Left cardiac atrium (tissue), 2 donors: ENCODE measurements around the gene STING1. TPM values are rescaled to one million over a fixed set of nuclear protein-coding genes. Genes with fewer than 3 reads are reported as not detected.

ENCODE experiments used
- total RNA-seq, 2 donors: library from RNA; stranded (reverse); fragmentation: NEBNext Ultra II Directional; extraction: Animal tissue kit (Norgen Biotek cat#: 25700); gene quantifications; one replicate each; pipeline ENCODE4 v1.2.1, GENCODE V29; 2021
- donor health status: DM: no; HTN: yes; CAD: no; lungs with severe emphysema.
- donor health status: DM: yes; HTN: yes; CAD: no.

STING1 gene
- total RNA-seq, 2 donors from 2014 or later, result 84.4 to 92.0 TPM

Other genes starting within 250 kb of the STING1 start
- 100 to 1,000 TPM; 104 to 162 TPM for gene MATR3, start 189.0 kb downstream of the STING1 start, total RNA-seq
- 100 to 1,000 TPM; 108 to 123 TPM for gene PAIP2, start 140.9 kb downstream of the STING1 start, total RNA-seq
- gene SLC23A1, start 99.5 kb downstream of the STING1 start, total RNA-seq, result not detected
- 1 to 10 TPM in 1 of 2 donors, under 1 TPM in 1; 0.55 to 1.2 TPM for gene MZB1, start 92.8 kb downstream of the STING1 start, total RNA-seq
- 10 to 100 TPM; 21.7 to 27.9 TPM for gene PROB1, start 87.7 kb downstream of the STING1 start, total RNA-seq
- gene SPATA24, start 78.7 kb downstream of the STING1 start, total RNA-seq, result 1 to 10 TPM; 8.8 to 9.0 TPM
- 10 to 100 TPM; 14.8 to 15.2 TPM for gene DNAJC18, start 43.2 kb downstream of the STING1 start, total RNA-seq
- 10 to 100 TPM; 21.6 to 49.8 TPM for gene ECSCR, start 20.0 kb downstream of the STING1 start, total RNA-seq
- gene SMIM33, start 11.8 kb downstream of the STING1 start, total RNA-seq, result not detected
- 100 to 1,000 TPM in 1 of 2 donors, 10 to 100 TPM in 1; 91.3 to 133 TPM for gene UBE2D2, start 78.6 kb upstream of the STING1 start, total RNA-seq
- gene CXXC5, start 165.6 kb upstream of the STING1 start, total RNA-seq, result 10 to 100 TPM; 33.4 to 44.1 TPM